ENCODE data around the gene DIO1. TPM values are rescaled to one million over a fixed set of nuclear protein-coding genes. Genes with fewer than 3 reads are reported as not detected.
A peak's percentile ranks its signal among the peaks of the same experiment; 100 is the strongest.

Gene DIO1
- total and polyA plus RNA-seq, 8 donors, result not detected

GRCh38 chr1:53919675-53920066 is 25.7 kb downstream of the DIO1 start:
- Histone ChIP-seq H3K4me1 (peaks cover 8 to 21% (median 15%) of the 10 kb centered on the region in 4 donors), H3K27me3 (no peaks in the 10 kb centered on the region), H3K27ac (peak overlapping the region; percentile 26 to 85 (median 75)), H3K36me3 (peaks cover 4 to 60% (median 53%) of the 10 kb centered on the region in 4 donors), H3K4me3 (no peak overlapping the region), H3K9me3 (no peaks in the 10 kb centered on the region)
- DNase-seq, result no peak
- 51 to 79% (median 60%) methylated on average over 3 of the region's 3 CpGs for WGBS, 5 donors
- intact Hi-C loops (cut with DNase I; ENCODE audit: low total_unique reads), result no loop called here
- TF ChIP-seq EP300 (IDR thresholded peaks at IDR 0.05) (no peak), POLR2A (IDR thresholded peaks at IDR 0.05) (no peak), CTCF (IDR thresholded peaks at IDR 0.05) (no peak), POLR2AphosphoS5 (IDR thresholded peaks at IDR 0.05) (no peak)

GRCh38 chr1:53927376-53927881 is 33.4 kb downstream of the DIO1 start:
- intact Hi-C loops (cut with DNase I; ENCODE audit: low total_unique reads), result no loop called here
- TF ChIP-seq POLR2AphosphoS5 (IDR thresholded peaks at IDR 0.05) (no peak), CTCF (IDR thresholded peaks at IDR 0.05) (no peak), POLR2A (IDR thresholded peaks at IDR 0.05) (no peak), EP300 (IDR thresholded peaks at IDR 0.05) (no peak)
- WGBS, 5 donors, result 91 to 99% (median 97%) methylated on average over 2 of the region's 2 CpGs
- no peak overlapping the region for H3K27ac ChIP-seq
- no peaks in the 10 kb centered on the region for H3K4me1 ChIP-seq
- H3K4me3 ChIP-seq, result no peak overlapping the region
- peaks cover 0 to 78% (median 65%) of the 10 kb centered on the region in 4 donors for H3K36me3 ChIP-seq
- no peak for DNase-seq
- H3K9me3 ChIP-seq, result no peaks in the 10 kb centered on the region
- H3K27me3 ChIP-seq, result no peaks in the 10 kb centered on the region

- no peaks in the 10 kb centered on the region for H3K4me1 ChIP-seq
- no peak overlapping the region for H3K27ac ChIP-seq
- H3K36me3 ChIP-seq, result peaks cover 0 to 64% (median 47%) of the 10 kb centered on the region in 4 donors
- no peak overlapping the region for H3K4me3 ChIP-seq
- no peak for DNase-seq
- no peaks in the 10 kb centered on the region for H3K27me3 ChIP-seq
- 77 to 94% (median 79%) methylated on average over 2 of the region's 2 CpGs for WGBS, 5 donors
- no peak for TF ChIP-seq POLR2A (IDR thresholded peaks at IDR 0.05)
- no peak for TF ChIP-seq EP300 (IDR thresholded peaks at IDR 0.05)
- TF ChIP-seq CTCF (IDR thresholded peaks at IDR 0.05), result no peak
- TF ChIP-seq POLR2AphosphoS5 (IDR thresholded peaks at IDR 0.05), result no peak
- intact Hi-C loops (cut with DNase I; ENCODE audit: low total_unique reads), result no loop called here
- peaks cover 0 to 5% (median 0%) of the 10 kb centered on the region in 4 donors for H3K9me3 ChIP-seq
Measured at GRCh38 chr1:53929246-53929960, 35.4 kb downstream of the DIO1 start.

GRCh38 chr1:53930932-53931331 is 36.9 kb downstream of the DIO1 start:
- intact Hi-C loops (cut with DNase I; ENCODE audit: low total_unique reads), result no loop called here
- TF ChIP-seq CTCF (IDR thresholded peaks at IDR 0.05) (no peak), EP300 (IDR thresholded peaks at IDR 0.05) (no peak), POLR2A (IDR thresholded peaks at IDR 0.05) (no peak), POLR2AphosphoS5 (IDR thresholded peaks at IDR 0.05) (no peak)
- Histone ChIP-seq H3K27ac (no peak overlapping the region), H3K9me3 (peaks cover 0 to 12% (median 0%) of the 10 kb centered on the region in 4 donors), H3K27me3 (no peaks in the 10 kb centered on the region), H3K4me1 (no peaks in the 10 kb centered on the region), H3K4me3 (no peak overlapping the region), H3K36me3 (peaks cover 0 to 64% (median 42%) of the 10 kb centered on the region in 4 donors)
- WGBS, 5 donors, result 83 to 89% (median 87%) methylated on average over 3 of the region's 3 CpGs
- no peak for DNase-seq

Data from stomach (tissue), 9 donors.